HG03354 (cell line): ENCODE results near the gene FKBP1C.
A peak's percentile ranks its signal among the peaks of the same experiment; 100 is the strongest.
"Not testable (repeated sequence)": the region's sequence is repeated elsewhere in the genome, so short reads cannot be mapped to it uniquely, and the experiment has no call there.

Source experiments
- ATAC-seq: cut with Tn5 transposase; IDR thresholded peaks from one replicate; pipeline ENCODE4 v1.9.1; 2021; ENCODE audit warnings: mild to moderate bottlenecking; ENCODE audit not compliant: unreplicated experiment, poor library complexity, severe bottlenecking

FKBP1C gene

GRCh38 chr6:63211343-63211742 is at the start of gene FKBP1C:
Gene FKBP1C (plus strand): TSS chr6:63211469.
- ATAC-seq, result not testable (repeated sequence)

- ATAC-seq, result not testable (repeated sequence)
Measured at GRCh38 chr6:63164047-63164803, 47.0 kb upstream of the FKBP1C start.

DNA sequence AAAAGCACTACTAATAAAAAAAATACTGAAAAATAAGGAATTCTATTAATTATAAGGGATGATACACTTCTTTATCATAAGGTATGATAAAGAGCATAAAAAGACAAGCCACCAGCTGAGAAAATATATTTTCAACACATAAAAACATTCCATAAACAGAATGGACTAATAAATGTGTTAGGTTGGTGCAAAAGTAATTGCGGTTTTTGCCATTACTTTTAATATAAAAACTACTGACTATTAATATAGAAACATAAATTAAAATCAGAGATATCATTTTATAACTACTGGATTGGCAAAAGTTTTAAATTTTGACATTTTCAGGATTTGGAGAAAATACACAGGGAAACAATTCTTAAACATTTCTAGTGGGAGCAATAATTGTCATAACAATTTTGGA is 37.1 kb upstream of the FKBP1C start:
- no peak for ATAC-seq

DNA sequence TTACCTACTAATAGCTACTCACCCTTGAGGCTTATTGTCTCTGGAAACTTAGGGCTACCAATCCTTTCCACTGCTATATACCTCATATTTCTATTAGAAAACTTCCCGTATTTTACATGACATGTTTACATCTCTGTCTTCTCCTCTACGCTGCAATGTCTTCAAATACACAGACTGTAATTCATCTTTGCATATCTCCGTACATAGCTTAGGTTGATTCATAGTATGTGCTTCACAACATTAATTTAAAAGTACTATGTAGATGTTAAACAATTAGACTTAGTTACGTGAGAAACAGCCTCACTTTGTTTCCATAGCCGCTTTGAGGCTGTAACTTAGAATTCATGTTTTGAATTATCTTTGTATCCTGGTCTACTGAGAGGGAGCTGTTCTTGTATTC is 35.1 kb upstream of the FKBP1C start:
- ATAC-seq, result no peak

DNA sequence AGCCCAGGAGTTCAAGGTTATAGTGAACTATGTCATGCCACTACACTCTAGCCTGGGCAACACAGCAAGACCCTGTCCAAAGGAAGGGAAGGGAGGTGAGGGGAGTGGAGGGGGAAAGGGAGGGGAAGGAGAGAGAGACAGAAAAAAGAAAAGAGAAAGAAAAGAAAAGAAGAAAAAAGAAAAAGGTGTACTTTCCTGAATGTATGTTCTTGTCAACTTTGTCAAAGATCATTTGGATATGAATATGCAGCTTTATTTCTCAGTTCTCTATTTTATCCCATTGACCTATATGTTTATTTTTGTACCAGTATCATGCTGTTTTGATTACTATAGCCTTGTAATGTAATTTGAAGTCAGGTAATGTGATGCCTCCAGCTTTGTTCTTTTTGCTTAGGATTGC is 30.9 kb upstream of the FKBP1C start:
- no peak for ATAC-seq

- ATAC-seq, result no peak
Measured at GRCh38 chr6:63186970-63187369, 24.3 kb upstream of the FKBP1C start.

GRCh38 chr6:63188828-63189227 is 22.4 kb upstream of the FKBP1C start:
- no peak for ATAC-seq

DNA sequence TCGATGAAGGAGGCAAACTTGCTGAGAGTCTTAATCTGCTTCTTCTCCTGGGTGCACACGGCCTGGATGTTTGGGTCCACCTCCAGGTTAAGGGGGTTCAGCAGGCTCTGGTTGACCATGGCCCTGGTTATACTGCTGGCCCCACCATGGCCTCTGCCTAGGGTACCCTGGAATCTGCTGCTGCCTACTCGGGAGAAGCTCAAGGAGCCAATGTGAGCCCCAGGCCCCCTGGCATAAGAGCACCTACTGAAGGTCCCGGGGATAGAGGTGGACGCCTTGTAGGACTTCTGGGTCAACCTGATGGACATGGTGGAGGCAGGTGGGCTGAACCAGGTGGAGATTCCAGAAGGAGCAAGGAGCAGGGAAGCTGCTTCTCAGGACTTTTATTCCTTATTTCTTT is 17.9 kb upstream of the FKBP1C start:
- no peak for ATAC-seq

DNA sequence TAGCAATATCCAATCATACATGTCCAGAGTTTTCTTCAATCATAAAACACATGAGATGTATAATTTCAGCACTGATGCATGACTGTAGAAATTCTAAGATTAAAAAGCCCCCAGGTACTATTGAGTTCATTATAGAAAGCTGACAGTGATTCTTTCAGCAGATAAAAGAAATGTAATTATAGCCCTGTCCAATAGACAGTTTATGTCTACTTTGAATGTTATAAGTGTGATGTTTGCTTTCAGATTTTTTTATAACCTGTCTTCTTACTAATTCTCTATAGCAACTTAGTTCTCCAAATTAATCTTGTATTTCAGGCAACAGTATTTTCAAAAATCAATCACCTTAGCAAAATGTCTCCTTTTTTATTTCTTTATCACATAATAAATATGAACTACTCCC is 13.5 kb upstream of the FKBP1C start:
- no peak for ATAC-seq

- no peak for ATAC-seq
Measured at GRCh38 chr6:63213325-63213724, 2.1 kb downstream of the FKBP1C start.

DNA sequence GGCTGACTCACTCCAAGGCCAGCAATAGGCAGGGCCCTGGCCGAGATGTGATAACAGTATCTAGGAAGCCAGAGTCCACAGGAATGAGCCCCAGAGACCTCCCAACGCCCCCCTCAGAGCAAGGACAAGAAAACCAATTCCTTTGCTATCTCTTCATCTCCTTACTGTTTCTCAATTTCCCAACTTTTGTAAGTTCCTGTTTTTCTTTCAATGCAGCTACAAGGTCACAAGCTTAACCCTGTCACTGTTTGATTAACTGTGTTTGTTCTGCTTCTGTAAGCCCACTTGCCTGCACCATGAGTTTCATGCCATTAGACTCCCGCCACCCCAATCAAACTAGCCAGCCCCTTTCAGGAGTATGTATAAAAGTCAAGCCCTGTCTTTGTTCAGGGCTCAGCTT is 3.5 kb downstream of the FKBP1C start:
- no peak for ATAC-seq

- no peak for ATAC-seq
Measured at GRCh38 chr6:63224179-63224578, 12.9 kb downstream of the FKBP1C start.

DNA sequence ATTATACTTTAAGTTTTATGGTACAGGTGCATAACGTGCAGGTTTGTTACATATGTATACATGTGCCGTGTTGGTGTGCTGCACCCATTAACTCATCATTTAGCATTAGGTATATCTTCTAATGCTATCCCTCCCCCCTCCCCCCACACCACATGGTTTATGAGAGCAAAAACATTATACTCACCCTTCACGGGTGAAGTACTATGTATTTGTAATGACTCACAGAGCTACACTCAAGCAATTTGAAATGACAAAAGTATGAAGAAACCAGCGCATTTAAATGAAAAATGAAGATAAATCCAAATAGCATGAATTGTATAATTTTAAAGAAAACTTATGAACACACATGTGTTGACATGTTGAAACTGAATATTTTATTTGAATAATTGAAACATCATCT is 14.7 kb downstream of the FKBP1C start:
- not testable (repeated sequence) for ATAC-seq

DNA sequence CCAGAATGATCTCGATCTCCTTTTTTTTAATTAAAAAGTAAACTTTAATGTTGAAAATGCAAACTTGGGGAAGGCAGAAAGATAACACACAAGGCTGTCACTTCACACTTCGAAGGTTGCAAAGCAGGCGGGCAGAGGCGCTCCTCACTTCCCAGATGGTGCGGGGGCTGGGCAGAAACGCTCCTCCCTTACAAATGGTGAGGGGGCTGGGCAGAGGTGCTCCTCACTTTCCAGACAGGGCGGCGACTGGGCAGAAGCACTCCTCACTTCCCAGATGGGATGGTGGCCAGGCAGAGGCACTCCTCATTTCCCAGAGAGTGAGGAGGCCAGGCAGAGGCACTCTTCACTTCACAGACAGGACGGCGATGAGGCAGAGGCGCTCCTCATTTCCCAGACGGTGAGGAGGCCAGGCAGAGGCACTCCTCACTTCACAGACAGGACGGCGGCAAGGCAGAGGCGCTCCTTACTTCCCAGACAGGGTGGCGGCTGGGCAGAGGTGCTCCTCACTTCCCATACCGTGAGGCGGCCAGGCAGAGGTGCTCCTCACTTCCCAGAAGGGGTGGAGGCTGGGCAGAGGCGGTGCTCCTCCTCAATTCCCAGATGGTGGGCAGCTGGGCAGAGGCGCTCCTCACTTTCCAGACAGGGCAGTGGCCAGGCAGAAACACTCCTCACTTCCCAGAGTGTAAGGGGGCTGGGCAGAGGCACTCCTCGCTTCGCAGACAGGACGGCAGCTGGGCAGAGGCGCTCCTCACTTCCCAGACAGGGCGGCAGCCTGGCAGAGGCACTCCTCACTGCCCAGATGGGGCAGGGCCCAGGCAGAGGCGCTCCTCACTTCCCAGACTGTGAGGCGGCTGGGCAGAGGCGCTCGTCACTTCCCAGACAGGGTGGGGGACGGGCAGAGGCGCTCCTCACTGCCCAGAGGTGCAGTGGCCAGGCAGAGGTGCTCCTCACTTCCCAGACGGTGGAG is 16.9 kb downstream of the FKBP1C start:
- ATAC-seq, result not testable (repeated sequence)

DNA sequence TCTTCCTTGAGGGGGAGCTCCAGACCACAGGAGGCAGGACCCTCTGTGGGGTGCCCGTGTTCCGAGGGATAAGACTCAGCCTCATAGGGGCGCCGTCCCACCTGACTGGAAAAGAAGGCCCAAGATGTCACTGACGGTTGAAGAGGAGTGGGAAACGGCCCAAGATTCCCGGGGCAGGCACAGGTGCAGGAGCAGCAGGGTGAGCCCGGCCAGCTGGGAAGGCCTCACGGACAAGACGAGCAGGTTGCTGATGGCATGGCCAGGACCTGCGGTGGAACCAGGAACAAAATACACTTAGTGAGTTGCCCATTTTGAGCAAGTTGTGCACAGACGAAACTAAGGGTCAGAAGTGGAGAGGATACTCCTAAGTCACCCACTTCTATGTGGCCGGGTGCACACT is 18.8 kb downstream of the FKBP1C start:
- not testable (repeated sequence) for ATAC-seq

GRCh38 chr6:63230511-63230910 is 19.2 kb downstream of the FKBP1C start:
- ATAC-seq, result not testable (repeated sequence)

DNA sequence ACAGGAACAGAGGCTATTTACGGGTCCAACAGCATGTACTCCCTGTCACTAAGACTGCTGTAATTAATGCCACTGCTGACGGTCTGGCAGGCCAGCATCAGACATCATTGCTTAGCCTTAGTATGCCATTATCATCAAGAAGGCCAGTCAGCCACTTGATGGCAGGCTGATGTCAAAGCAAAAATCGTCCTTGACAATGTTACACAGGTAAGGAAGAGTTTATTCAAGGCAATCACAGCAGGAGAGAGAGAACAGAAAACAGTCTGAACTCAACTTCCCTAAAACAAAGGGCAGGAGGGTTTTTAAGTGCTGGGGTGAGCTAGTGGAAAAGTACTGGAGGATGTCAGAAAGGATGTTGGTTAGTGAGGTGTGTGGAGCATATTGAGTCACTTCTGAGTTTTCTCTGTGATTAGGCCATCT is 25.1 kb downstream of the FKBP1C start:
- ATAC-seq, result peak; percentile 73

DNA sequence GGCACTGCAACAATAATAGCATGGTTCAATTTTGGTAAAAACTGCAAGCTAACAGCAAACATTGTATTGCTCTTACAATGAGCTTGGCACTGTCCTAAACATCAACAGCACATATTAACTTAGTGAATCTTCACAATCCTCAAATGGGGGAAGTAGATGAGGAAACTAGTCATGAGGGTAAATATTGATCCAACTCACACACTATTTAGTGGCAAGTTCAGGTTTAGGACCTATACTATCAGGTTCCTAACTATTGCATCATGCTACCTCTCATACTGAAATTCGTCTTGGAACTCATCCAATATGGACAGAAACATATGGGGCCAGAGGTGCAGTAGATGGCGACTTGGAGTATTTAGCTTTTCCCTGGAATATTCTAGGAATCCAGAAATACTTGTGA is 34.2 kb downstream of the FKBP1C start:
- no peak for ATAC-seq

- peak; percentile 88 for ATAC-seq
Measured at GRCh38 chr6:63245909-63246308, 34.6 kb downstream of the FKBP1C start.

DNA sequence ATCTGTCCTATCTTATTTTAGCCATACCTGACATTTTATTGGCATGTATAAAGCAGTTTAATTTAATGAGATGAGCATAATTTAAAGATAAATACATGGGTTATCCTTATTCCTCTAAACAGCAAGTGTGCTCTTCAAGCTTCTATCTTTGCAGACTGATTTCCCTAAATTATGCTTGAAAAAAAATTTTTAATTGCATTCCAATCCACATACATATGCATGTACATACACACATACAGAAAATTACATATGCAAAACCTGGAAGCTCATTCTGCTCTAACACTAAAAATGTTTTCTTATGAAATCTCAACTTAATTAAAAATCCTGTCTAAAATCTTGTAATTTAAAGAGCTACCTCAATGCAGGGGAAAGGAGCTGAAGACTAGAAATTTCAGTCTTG is 35.3 kb downstream of the FKBP1C start:
- ATAC-seq, result no peak
